ENCODE results near the gene ZBTB8B. TPM values are rescaled to one million over a fixed set of nuclear protein-coding genes. Genes with fewer than 3 reads are reported as not detected.

ZBTB8B gene
- total and polyA plus RNA-seq, 10 of the 15 experiments (the other 5 are each of a cell fraction or from before 2014, with no cell fraction given) = under 0.01 to 0.04 (median 0.01) TPM; not detected in 4

- no peaks in the 10 kb centered on the region for H4K20me1 ChIP-seq (ENCODE audit: control insufficient read depth, insufficient read depth)
- ChIA-PET POLR2A (no interaction called here), CTCF (interaction anchor here (0.6 to 2.8 kb wide), 7 partner anchors 31 to 328 kb away, joined by 3 to 9 read pairs (median 4); partner anchors contain the start of gene BSDC1), SMC1A (ENCODE audit: uncharacterized antibody, unreplicated experiment) (interaction anchor here (0.6 to 1.2 kb wide), 2 partner anchors 325 to 1121 kb away, joined by 3 read pairs; no protein-coding TSS in a partner anchor), RAD21 (ENCODE audit: unreplicated experiment) (interaction anchor here (0.8 kb wide), 1 partner anchor 501 kb away, joined by 3 read pairs; no protein-coding TSS in a partner anchor)
- no TSS peak for BruUV-seq (replicated peaks)
- in situ Hi-C loops (cut with MboI) = no loop called here
- no peaks in the 10 kb centered on the region for H3K4me1 ChIP-seq (ENCODE audit: control insufficient read depth, insufficient read depth, low read length)
- WGBS (ENCODE audit: insufficient coverage, insufficient replicate concordance, low lambda C conversion rate, missing lambda C conversion rate) = 19% methylated on average over 13 of the region's 13 CpGs
- no peak overlapping the region for H3K4me3 ChIP-seq
- H3K9me3 ChIP-seq (replicated peaks; ENCODE audit: control insufficient read depth, insufficient read depth, low read length) = no peaks in the 10 kb centered on the region
- H3K4me2 ChIP-seq (ENCODE audit: control insufficient read depth, insufficient read depth) = no peak overlapping the region
- H2AFZ ChIP-seq (ENCODE audit: control insufficient read depth, low read depth, low read length) = no peak overlapping the region
- H3K36me3 ChIP-seq (ENCODE audit: control insufficient read depth in 2 of 2, insufficient read depth in 2 of 2, low read length in 1 of 2) = no peaks in the 10 kb centered on the region
- H3K27ac ChIP-seq (ENCODE audit: control insufficient read depth, insufficient read depth) = no peak overlapping the region
- TF ChIP-seq ZNF384 (IDR thresholded peaks at IDR 0.05; ENCODE audit: borderline replicate concordance, low read depth, low read length) = no peak
- TF ChIP-seq FOS (IDR thresholded peaks at IDR 0.05; ENCODE audit: borderline replicate concordance, extremely low read depth, insufficient read length) = no peak
- TF ChIP-seq FOXK2 (IDR thresholded peaks at IDR 0.05) = no peak
- no peak for TF ChIP-seq STAT1 (conservative IDR thresholded peaks at IDR 0.05)
- no peak for TF ChIP-seq ATF7 (IDR thresholded peaks at IDR 0.05; ENCODE audit: low read depth)
- TF ChIP-seq BMI1 (IDR thresholded peaks at IDR 0.05; ENCODE audit: borderline replicate concordance) = no peak
- DNase-seq (ENCODE audit: low read depth, low spot score) (no peak), ATAC-seq (no peak), FAIRE-seq (no peak)
- intact Hi-C loops (cut with micrococcal nuclease; ENCODE audit: unreplicated experiment) = loop anchor here (1.0 kb wide), 1 partner anchor 326 kb away; no protein-coding TSS in a partner anchor
- no peaks in the 10 kb centered on the region for H3K79me2 ChIP-seq (ENCODE audit: control insufficient read depth, insufficient read depth, low read length)
- H3K27me3 ChIP-seq (replicated peaks in 1 of 2; ENCODE audit: control insufficient read depth in 2 of 2, insufficient read depth in 2 of 2, low read length in 1 of 2) = no peaks in the 10 kb centered on the region
- no peak overlapping the region for H3K9ac ChIP-seq (ENCODE audit: control insufficient read depth, insufficient read depth, low read length)
These were observed 17.2 kb upstream of the ZBTB8B start for GRCh38 chr1:32447469-32448185.
